Neural cell (in vitro differentiated cells): Measurements from ENCODE around the gene UHRF1. TPM values are rescaled to one million over a fixed set of nuclear protein-coding genes. Genes with fewer than 3 reads are reported as not detected.
"Not testable (repeated sequence)": the region's sequence is repeated elsewhere in the genome, so short reads cannot be mapped to it uniquely, and the experiment has no call there.

ENCODE experiments used
- H2AFZ ChIP-seq: fragments of 200-600, 300-800 bp; sonication (generic), shearing (Covaris generic); 2 replicates; pipeline ENCODE4 v1.6.0; 2014; ENCODE audit warnings: low read depth, mild to moderate bottlenecking, antibody characterized with exemption, low read length, moderate library complexity
- H3F3A ChIP-seq: fragments of 200-600 bp; shearing (Covaris generic); 2 replicates; pipeline ENCODE4 v1.6.1; 2016; ENCODE audit warnings: mild to moderate bottlenecking, moderate library complexity, mixed read lengths, antibody characterized with exemption, low read length; ENCODE audit not compliant: insufficient read depth, poor library complexity, severe bottlenecking
- H3K27ac ChIP-seq: fragments of 200-600, 300-800 bp; sonication (generic), shearing (Covaris generic); 2 replicates; pipeline ENCODE4 v1.5.1; 2014; ENCODE audit warnings: mild to moderate bottlenecking, low read length, moderate library complexity
- H3K27me3 ChIP-seq: fragments of 300-800, 200-600 bp; sonication (generic), shearing (Covaris generic); 2 replicates; pipeline ENCODE4 v1.6.0; 2014; ENCODE audit warnings: mild to moderate bottlenecking, low read depth, low read length, moderate library complexity; ENCODE audit not compliant: insufficient read depth
- H3K36me3 ChIP-seq: fragments of 300-800, 200-600 bp; sonication (generic), shearing (Covaris generic); 2 replicates; pipeline ENCODE4 v1.5.1; 2014; ENCODE audit warnings: mild to moderate bottlenecking, antibody characterized with exemption, low read length, moderate library complexity; ENCODE audit not compliant: insufficient read depth
- H3K4me2 ChIP-seq: fragments of 300-800, 200-600 bp; sonication (generic), shearing (Covaris generic); 2 replicates; pipeline ENCODE4 v1.6.0; 2014; ENCODE audit warnings: mild to moderate bottlenecking, low read length
- H3K4me3 ChIP-seq: fragments of 300-800, 200-600 bp; sonication (generic), shearing (Covaris generic); 2 replicates; pipeline ENCODE4 v1.5.1; 2014; ENCODE audit warnings: mild to moderate bottlenecking, low read length, moderate library complexity
- H3K79me2 ChIP-seq: fragments of 200-600 bp; shearing (Covaris generic); replicated peaks from 2 replicates; pipeline ENCODE4 v1.6.0; 2014; ENCODE audit warnings: mild to moderate bottlenecking, low read length, moderate library complexity; ENCODE audit not compliant: insufficient read depth
- H3K9ac ChIP-seq: fragments of 300-800, 200-600 bp; sonication (generic), shearing (Covaris generic); 2 replicates; pipeline ENCODE4 v1.6.1; 2016; ENCODE audit warnings: mild to moderate bottlenecking, low read length, mixed read lengths
- H3K9me2 ChIP-seq: fragments of 200-600 bp; shearing (Covaris generic); 2 replicates; pipeline ENCODE4 v1.6.1; 2016; ENCODE audit warnings: mild to moderate bottlenecking, low read length, mixed read lengths; ENCODE audit not compliant: insufficient read depth
- H3K9me3 ChIP-seq: fragments of 200-600, 300-800 bp; sonication (generic), shearing (Covaris generic); 2 replicates; pipeline ENCODE4 v1.6.1; 2016; ENCODE audit warnings: mild to moderate bottlenecking, mixed run types, low read length, moderate library complexity, mixed read lengths
- H4K20me1 ChIP-seq: fragments of 200-600 bp; shearing (Covaris generic); 2 replicates; pipeline ENCODE4 v1.6.1; 2016; ENCODE audit warnings: mild to moderate bottlenecking, mixed run types; ENCODE audit not compliant: insufficient read depth
- CTCF ChIP-seq: fragments of 450-650 bp; IDR thresholded peaks from 2 replicates; pipeline ENCODE4 v1.5.1; 2014; ENCODE audit warnings: antibody characterized with exemption, mild to moderate bottlenecking, moderate library complexity; ENCODE audit not compliant: poor library complexity, severe bottlenecking
- EP300 ChIP-seq: fragments of 450-650 bp; conservative IDR thresholded peaks from 2 replicates; pipeline ENCODE4 v1.6.1; 2014; ENCODE audit warnings: antibody characterized with exemption, mild to moderate bottlenecking, moderate library complexity; ENCODE audit not compliant: poor library complexity, severe bottlenecking
- EZH2 ChIP-seq: fragments of 200-600, 300-800 bp; shearing (Covaris generic), sonication (generic); IDR thresholded peaks from 2 replicates; pipeline ENCODE4 v1.6.1; 2014; ENCODE audit warnings: antibody characterized with exemption, low read length, borderline replicate concordance, mild to moderate bottlenecking; ENCODE audit not compliant: insufficient read depth, poor library complexity, severe bottlenecking
- MXI1 ChIP-seq: fragments of 450-650 bp; conservative IDR thresholded peaks from 2 replicates; pipeline ENCODE4 v1.6.1; 2014; ENCODE audit warnings: antibody characterized with exemption, mild to moderate bottlenecking; ENCODE audit not compliant: poor library complexity, severe bottlenecking
- POLR2AphosphoS5 ChIP-seq: IDR thresholded peaks from 2 replicates; pipeline ENCODE4 v1.6.1; 2012
- RAD21 ChIP-seq: fragments of 450-650 bp; conservative IDR thresholded peaks from 2 replicates; pipeline ENCODE4 v1.6.1; 2014; ENCODE audit warnings: antibody characterized with exemption, mild to moderate bottlenecking, moderate library complexity
- REST ChIP-seq: IDR thresholded peaks from 2 replicates; pipeline ENCODE4 v1.6.1; 2012; ENCODE audit warnings: borderline replicate concordance
- SMC3 ChIP-seq: fragments of 450-650 bp; conservative IDR thresholded peaks from 2 replicates; pipeline ENCODE4 v1.6.1; 2014; ENCODE audit warnings: antibody characterized with exemption, mild to moderate bottlenecking, moderate library complexity; ENCODE audit not compliant: poor library complexity
- TAF1 ChIP-seq: IDR thresholded peaks from 2 replicates; pipeline ENCODE4 v1.6.1; 2012; ENCODE audit warnings: low read depth
- polyA plus RNA-seq: library from polyadenylated mRNA; depleted of rRNA; stranded (reverse); fragments of >200 nt; gene quantifications from 2 replicates; pipeline ENCODE4 v1.2.3, GENCODE V29; 2014

UHRF1 gene
- polyA plus RNA-seq, 1 donor from 2014 or later = 3.0 TPM

- H3K9me3 ChIP-seq = no peaks in the 10 kb centered on the region
- no peaks in the 10 kb centered on the region for H3K9me2 ChIP-seq
- no peaks in the 10 kb centered on the region for H3K27me3 ChIP-seq
- no peaks in the 10 kb centered on the region for H3F3A ChIP-seq
- no peaks in the 10 kb centered on the region for H3K79me2 ChIP-seq
- no peak overlapping the region for H2AFZ ChIP-seq
- no peak overlapping the region for H3K4me3 ChIP-seq
- H3K9ac ChIP-seq = no peak overlapping the region
- H3K27ac ChIP-seq = no peak overlapping the region
- no peak for TF ChIP-seq RAD21
- no peak for TF ChIP-seq CTCF
- no peak for TF ChIP-seq TAF1
- TF ChIP-seq EP300 = no peak
- no peak for TF ChIP-seq EZH2
- TF ChIP-seq MXI1 = no peak
- no peak for TF ChIP-seq POLR2AphosphoS5
- TF ChIP-seq SMC3 = no peak
- no peak for TF ChIP-seq REST
- no peaks in the 10 kb centered on the region for H3K36me3 ChIP-seq
- no peaks in the 10 kb centered on the region for H4K20me1 ChIP-seq
- H3K4me2 ChIP-seq = no peak overlapping the region
These were observed 26.1 kb downstream of the UHRF1 start for GRCh38 chr19:4935444-4935843.

- Histone ChIP-seq H3K9ac (no peak overlapping the region), H3F3A (no peaks in the 10 kb centered on the region), H3K9me2 (no peaks in the 10 kb centered on the region), H3K27me3 (no peaks in the 10 kb centered on the region), H3K36me3 (no peaks in the 10 kb centered on the region), H2AFZ (no peak overlapping the region), H3K9me3 (no peaks in the 10 kb centered on the region), H3K4me2 (no peak overlapping the region), H3K79me2 (no peaks in the 10 kb centered on the region), H3K27ac (no peak overlapping the region), H3K4me3 (no peak overlapping the region), H4K20me1 (no peaks in the 10 kb centered on the region)
- TF ChIP-seq TAF1 (no peak), EZH2 (no peak), REST (no peak), SMC3 (no peak), RAD21 (no peak)
These were observed 27.8 kb downstream of the UHRF1 start for GRCh38 chr19:4937060-4937459.

GRCh38 chr19:4938461-4938860, 29.2 kb downstream of the UHRF1 start:
- H3K4me3 ChIP-seq, H2AFZ ChIP-seq, H3K27me3 ChIP-seq, H3K9me2 ChIP-seq, H3K36me3 ChIP-seq, H3K9me3 ChIP-seq, H3K27ac ChIP-seq, H3K4me2 ChIP-seq, H3K79me2 ChIP-seq, H3K9ac ChIP-seq, H4K20me1 ChIP-seq, H3F3A ChIP-seq: not testable (repeated sequence)
